ENCODE measurements around the gene ZFAND3. TPM values are rescaled to one million over a fixed set of nuclear protein-coding genes. Genes with fewer than 3 reads are reported as not detected.

ZFAND3 gene
- total and polyA plus RNA-seq, 10 of the 15 experiments (the other 5 are each of a cell fraction or from before 2014, with no cell fraction given) = 0.90 to 34.4 (median 16.3) TPM

- 92% methylated on average over 8 of the region's 8 CpGs for WGBS (ENCODE audit: insufficient coverage, insufficient replicate concordance, low lambda C conversion rate, missing lambda C conversion rate)
- Histone ChIP-seq H3K9me3 (replicated peaks; ENCODE audit: control insufficient read depth, insufficient read depth, low read length) (no peaks in the 10 kb centered on the region), H3K27me3 (replicated peaks in 1 of 2; ENCODE audit: control insufficient read depth in 2 of 2, insufficient read depth in 2 of 2, low read length in 1 of 2) (no peaks in the 10 kb centered on the region), H2AFZ (ENCODE audit: control insufficient read depth, low read depth, low read length) (no peak overlapping the region), H3K9ac (ENCODE audit: control insufficient read depth, insufficient read depth, low read length) (no peak overlapping the region), H3K4me3 (no peak overlapping the region), H3K79me2 (ENCODE audit: control insufficient read depth, insufficient read depth, low read length) (no peaks in the 10 kb centered on the region), H3K4me2 (ENCODE audit: control insufficient read depth, insufficient read depth) (no peak overlapping the region), H4K20me1 (ENCODE audit: control insufficient read depth, insufficient read depth) (no peaks in the 10 kb centered on the region), H3K4me1 (ENCODE audit: control insufficient read depth, insufficient read depth, low read length) (0 out of 2 replicates have a peak, but pooled peaks cover 4% of the 10 kb centered on the region), H3K36me3 (ENCODE audit: control insufficient read depth in 2 of 2, insufficient read depth in 2 of 2, low read length in 1 of 2) (peaks cover 0 to 6% of the 10 kb centered on the region in 2 experiments; a peak in 3 of 4 replicates), H3K27ac (ENCODE audit: control insufficient read depth, insufficient read depth) (no peak overlapping the region)
- RAD21 ChIA-PET (ENCODE audit: unreplicated experiment) = no interaction called here
- intact Hi-C loops (cut with micrococcal nuclease; ENCODE audit: unreplicated experiment) = no loop called here
- SMC1A ChIA-PET (ENCODE audit: uncharacterized antibody, unreplicated experiment) = interaction anchor here (1.0 to 1.8 kb wide), 2 partner anchors 351 to 441 kb away, joined by 3 to 4 read pairs; no protein-coding TSS in a partner anchor
- POLR2A ChIA-PET = no interaction called here
- ATAC-seq = no peak
- BruUV-seq (replicated peaks) = no TSS peak
- in situ Hi-C loops (cut with MboI) = no loop called here
- no peak for DNase-seq (ENCODE audit: low read depth, low spot score)
- CTCF ChIA-PET = interaction anchor here (0.7 to 1.5 kb wide), 2 partner anchors 10 to 111 kb away, joined by 3 to 6 read pairs; no protein-coding TSS in a partner anchor
- no peak for FAIRE-seq
- no peak for TF ChIP-seq ATF2 (IDR thresholded peaks at IDR 0.05; ENCODE audit: low read length)
- no peak for TF ChIP-seq DPF2 (IDR thresholded peaks at IDR 0.05)
- TF ChIP-seq TCF3 (IDR thresholded peaks at IDR 0.05; ENCODE audit: borderline replicate concordance, insufficient read depth, low read depth, low read length) = no peak
- no peak for TF ChIP-seq STAT1 (conservative IDR thresholded peaks at IDR 0.05)
- TF ChIP-seq HCFC1 (IDR thresholded peaks at IDR 0.05; ENCODE audit: low read length) = no peak
- TF ChIP-seq MAX (IDR thresholded peaks at IDR 0.05; ENCODE audit: low read depth, low read length) = no peak
- no peak for TF ChIP-seq TCF7 (IDR thresholded peaks at IDR 0.05; ENCODE audit: borderline replicate concordance)
- no peak for TF ChIP-seq EGR1 (IDR thresholded peaks at IDR 0.05; ENCODE audit: borderline replicate concordance in 1 of 2, low read depth in 2 of 2, low read length in 2 of 2)
- TF ChIP-seq, protein P1, sequence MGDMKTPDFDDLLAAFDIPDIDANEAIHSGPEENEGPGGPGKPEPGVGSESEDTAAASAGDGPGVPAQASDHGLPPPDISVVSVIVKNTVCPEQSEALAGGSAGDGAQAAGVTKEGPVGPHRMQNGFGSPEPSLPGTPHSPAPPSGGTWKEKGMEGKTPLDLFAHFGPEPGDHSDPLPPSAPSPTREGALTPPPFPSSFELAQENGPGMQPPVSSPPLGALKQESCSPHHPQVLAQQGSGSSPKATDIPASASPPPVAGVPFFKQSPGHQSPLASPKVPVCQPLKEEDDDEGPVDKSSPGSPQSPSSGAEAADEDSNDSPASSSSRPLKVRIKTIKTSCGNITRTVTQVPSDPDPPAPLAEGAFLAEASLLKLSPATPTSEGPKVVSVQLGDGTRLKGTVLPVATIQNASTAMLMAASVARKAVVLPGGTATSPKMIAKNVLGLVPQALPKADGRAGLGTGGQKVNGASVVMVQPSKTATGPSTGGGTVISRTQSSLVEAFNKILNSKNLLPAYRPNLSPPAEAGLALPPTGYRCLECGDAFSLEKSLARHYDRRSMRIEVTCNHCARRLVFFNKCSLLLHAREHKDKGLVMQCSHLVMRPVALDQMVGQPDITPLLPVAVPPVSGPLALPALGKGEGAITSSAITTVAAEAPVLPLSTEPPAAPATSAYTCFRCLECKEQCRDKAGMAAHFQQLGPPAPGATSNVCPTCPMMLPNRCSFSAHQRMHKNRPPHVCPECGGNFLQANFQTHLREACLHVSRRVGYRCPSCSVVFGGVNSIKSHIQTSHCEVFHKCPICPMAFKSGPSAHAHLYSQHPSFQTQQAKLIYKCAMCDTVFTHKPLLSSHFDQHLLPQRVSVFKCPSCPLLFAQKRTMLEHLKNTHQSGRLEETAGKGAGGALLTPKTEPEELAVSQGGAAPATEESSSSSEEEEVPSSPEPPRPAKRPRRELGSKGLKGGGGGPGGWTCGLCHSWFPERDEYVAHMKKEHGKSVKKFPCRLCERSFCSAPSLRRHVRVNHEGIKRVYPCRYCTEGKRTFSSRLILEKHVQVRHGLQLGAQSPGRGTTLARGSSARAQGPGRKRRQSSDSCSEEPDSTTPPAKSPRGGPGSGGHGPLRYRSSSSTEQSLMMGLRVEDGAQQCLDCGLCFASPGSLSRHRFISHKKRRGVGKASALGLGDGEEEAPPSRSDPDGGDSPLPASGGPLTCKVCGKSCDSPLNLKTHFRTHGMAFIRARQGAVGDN (IDR thresholded peaks at IDR 0.05) = no peak
- no peak for TF ChIP-seq CBX3 (IDR thresholded peaks at IDR 0.05; ENCODE audit: borderline replicate concordance, low read depth)
- TF ChIP-seq EED (IDR thresholded peaks at IDR 0.05; ENCODE audit: low read depth) = no peak
- TF ChIP-seq CEBPZ (IDR thresholded peaks at IDR 0.05; ENCODE audit: low read depth, low read length) = no peak
Measured at GRCh38 chr6:38143191-38144150, 323.9 kb downstream of the ZFAND3 start.
